A673 (cell line): ENCODE results near the gene ADAM12.

ENCODE experiments used
- EZH2 ChIP-seq: fragments of 200-600 bp; sonication (generic); IDR thresholded peaks from 2 replicates; pipeline ENCODE4 v1.6.1; 2017; ENCODE audit warnings: borderline replicate concordance, low read depth, mild to moderate bottlenecking, mixed read lengths, antibody characterized with exemption, low read length; ENCODE audit not compliant: poor library complexity, severe bottlenecking
- TF ChIP-seq, protein P1 (sequence below): fragments of 300-800, 200-600 bp; sonication (generic); conservative IDR thresholded peaks from 2 replicates; pipeline ENCODE4 v1.5.1; 2017; ENCODE audit warnings: low read depth, mild to moderate bottlenecking, antibody characterized with exemption, low read length, moderate library complexity, mixed read lengths

- TF ChIP-seq, protein P1, sequence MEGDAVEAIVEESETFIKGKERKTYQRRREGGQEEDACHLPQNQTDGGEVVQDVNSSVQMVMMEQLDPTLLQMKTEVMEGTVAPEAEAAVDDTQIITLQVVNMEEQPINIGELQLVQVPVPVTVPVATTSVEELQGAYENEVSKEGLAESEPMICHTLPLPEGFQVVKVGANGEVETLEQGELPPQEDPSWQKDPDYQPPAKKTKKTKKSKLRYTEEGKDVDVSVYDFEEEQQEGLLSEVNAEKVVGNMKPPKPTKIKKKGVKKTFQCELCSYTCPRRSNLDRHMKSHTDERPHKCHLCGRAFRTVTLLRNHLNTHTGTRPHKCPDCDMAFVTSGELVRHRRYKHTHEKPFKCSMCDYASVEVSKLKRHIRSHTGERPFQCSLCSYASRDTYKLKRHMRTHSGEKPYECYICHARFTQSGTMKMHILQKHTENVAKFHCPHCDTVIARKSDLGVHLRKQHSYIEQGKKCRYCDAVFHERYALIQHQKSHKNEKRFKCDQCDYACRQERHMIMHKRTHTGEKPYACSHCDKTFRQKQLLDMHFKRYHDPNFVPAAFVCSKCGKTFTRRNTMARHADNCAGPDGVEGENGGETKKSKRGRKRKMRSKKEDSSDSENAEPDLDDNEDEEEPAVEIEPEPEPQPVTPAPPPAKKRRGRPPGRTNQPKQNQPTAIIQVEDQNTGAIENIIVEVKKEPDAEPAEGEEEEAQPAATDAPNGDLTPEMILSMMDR, result no peak
- TF ChIP-seq EZH2, result no peak
Measured at GRCh38 chr10:126158133-126158892, 230.0 kb downstream of the ADAM12 start.
